Activated T-cell treated with anti-CD3 and anti-CD28 coated beads for 24 hours (primary cell): ENCODE data around the gene CEACAM5.
"Not testable (repeated sequence)": the region's sequence is repeated elsewhere in the genome, so short reads cannot be mapped to it uniquely, and the experiment has no call there.

Experiments
- DNase-seq: peaks from one replicate; pipeline ENCODE4 v3.0.0-alpha.2; 2020; ENCODE audit warnings: low read depth

Gene CEACAM5

GRCh38 chr19:41740415-41741243, 32.2 kb downstream of the CEACAM5 start:
- peak; percentile 12 for DNase-seq

GRCh38 chr19:41741244-41741554, 32.8 kb downstream of the CEACAM5 start:
- DNase-seq, result no peak

- DNase-seq, result no peak
Observed at GRCh38 chr19:41744850-41745249, 36.4 kb downstream of the CEACAM5 start.

GRCh38 chr19:41745756-41746155, 37.3 kb downstream of the CEACAM5 start:
- DNase-seq, result no peak

- DNase-seq, result peak; percentile 44
Observed at GRCh38 chr19:41746593-41747227, 38.3 kb downstream of the CEACAM5 start.

- no peak for DNase-seq
Observed at GRCh38 chr19:41748012-41748411, 39.6 kb downstream of the CEACAM5 start.

GRCh38 chr19:41750248-41751134, 42.1 kb downstream of the CEACAM5 start:
- not testable (repeated sequence) for DNase-seq

- DNase-seq, result peak; percentile 64
Observed at GRCh38 chr19:41753159-41753558, 44.7 kb downstream of the CEACAM5 start.

- peak; percentile 64 for DNase-seq
Observed at GRCh38 chr19:41753936-41754529, 45.6 kb downstream of the CEACAM5 start.

- DNase-seq, result no peak
Observed at GRCh38 chr19:41755328-41755913, 47.0 kb downstream of the CEACAM5 start, which contains the start of gene CEACAM6. Gene CEACAM6, plus strand, starts transcription at chr19:41755530. Its CDS starts 109 bp downstream, at chr19:41755639.

- no peak for DNase-seq
Observed at GRCh38 chr19:41758846-41759245, 50.4 kb downstream of the CEACAM5 start.

GRCh38 chr19:41767115-41767514, 58.7 kb downstream of the CEACAM5 start:
- DNase-seq, result no peak

GRCh38 chr19:41768105-41768504, 59.7 kb downstream of the CEACAM5 start:
- not testable (repeated sequence) for DNase-seq

GRCh38 chr19:41769608-41770007, 61.2 kb downstream of the CEACAM5 start:
- no peak for DNase-seq

GRCh38 chr19:41771410-41771809, 63.0 kb downstream of the CEACAM5 start:
- no peak for DNase-seq

- peak; percentile 34 for DNase-seq
Observed at GRCh38 chr19:41774515-41774980, 66.1 kb downstream of the CEACAM5 start.

- DNase-seq, result no peak
Observed at GRCh38 chr19:41776700-41777099, 68.3 kb downstream of the CEACAM5 start.
